Measurements from ENCODE around the gene LIN7B.

Gene LIN7B, protein sequence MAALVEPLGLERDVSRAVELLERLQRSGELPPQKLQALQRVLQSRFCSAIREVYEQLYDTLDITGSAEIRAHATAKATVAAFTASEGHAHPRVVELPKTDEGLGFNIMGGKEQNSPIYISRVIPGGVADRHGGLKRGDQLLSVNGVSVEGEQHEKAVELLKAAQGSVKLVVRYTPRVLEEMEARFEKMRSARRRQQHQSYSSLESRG

DNA sequence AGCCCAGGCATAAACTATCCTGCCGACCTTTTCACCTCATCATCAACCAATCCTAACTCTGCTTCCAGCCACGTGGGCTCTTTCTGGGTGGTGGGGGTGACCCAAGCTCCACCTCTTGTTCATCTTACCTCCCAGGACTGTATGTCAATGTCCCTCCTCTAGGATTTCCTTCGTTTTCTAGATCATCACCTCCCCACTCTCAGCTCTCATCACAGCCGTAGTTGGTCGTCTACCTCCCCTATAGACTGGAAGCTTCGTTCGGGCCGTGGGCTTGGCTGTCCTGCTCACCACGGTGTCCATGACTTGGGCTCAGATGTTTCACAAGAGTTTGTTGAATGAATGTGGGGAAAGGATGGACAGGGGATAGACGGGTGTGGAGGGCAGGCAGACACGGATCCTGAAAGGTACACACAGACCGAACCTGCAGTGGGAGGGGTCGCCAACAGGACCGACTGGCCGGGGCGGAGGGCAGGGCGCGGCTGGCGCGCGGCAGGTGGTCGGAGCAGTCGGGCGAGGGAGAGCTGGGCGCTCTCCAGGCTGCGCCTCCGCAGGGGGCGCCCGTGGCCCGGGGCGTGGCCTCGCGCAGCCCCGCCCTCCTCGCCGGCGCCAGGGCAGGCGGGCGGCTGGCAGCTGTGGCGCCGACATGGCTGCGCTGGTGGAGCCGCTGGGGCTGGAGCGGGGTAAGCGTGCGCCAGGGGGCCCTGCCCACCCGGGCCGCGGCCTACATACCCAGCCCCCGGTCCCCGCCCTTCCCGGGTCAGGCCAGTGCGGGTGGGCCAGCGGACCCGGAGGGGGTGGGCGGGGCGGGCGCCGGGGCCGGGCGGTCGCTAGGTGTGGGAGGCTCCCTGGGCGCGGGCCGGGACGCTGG lies at the start of gene LIN7B:
TSS of gene LIN7B (plus strand) at position 609 of the 868 bp plus-strand sequence. CDS start at position 644, 35 bp downstream.
- DNase-seq (ENCODE audit: low spot score), result peak; percentile 76
- TF ChIP-seq, protein P1, sequence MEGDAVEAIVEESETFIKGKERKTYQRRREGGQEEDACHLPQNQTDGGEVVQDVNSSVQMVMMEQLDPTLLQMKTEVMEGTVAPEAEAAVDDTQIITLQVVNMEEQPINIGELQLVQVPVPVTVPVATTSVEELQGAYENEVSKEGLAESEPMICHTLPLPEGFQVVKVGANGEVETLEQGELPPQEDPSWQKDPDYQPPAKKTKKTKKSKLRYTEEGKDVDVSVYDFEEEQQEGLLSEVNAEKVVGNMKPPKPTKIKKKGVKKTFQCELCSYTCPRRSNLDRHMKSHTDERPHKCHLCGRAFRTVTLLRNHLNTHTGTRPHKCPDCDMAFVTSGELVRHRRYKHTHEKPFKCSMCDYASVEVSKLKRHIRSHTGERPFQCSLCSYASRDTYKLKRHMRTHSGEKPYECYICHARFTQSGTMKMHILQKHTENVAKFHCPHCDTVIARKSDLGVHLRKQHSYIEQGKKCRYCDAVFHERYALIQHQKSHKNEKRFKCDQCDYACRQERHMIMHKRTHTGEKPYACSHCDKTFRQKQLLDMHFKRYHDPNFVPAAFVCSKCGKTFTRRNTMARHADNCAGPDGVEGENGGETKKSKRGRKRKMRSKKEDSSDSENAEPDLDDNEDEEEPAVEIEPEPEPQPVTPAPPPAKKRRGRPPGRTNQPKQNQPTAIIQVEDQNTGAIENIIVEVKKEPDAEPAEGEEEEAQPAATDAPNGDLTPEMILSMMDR (conservative IDR thresholded peaks at IDR 0.05; ENCODE audit: low read depth), result peak; percentile 81
- POLR2A ChIA-PET (ENCODE audit: low non-redundant PET), result no interaction called here
- CTCF ChIA-PET, result interaction anchor here (0.5 to 2.3 kb wide), 9 partner anchors 11 to 93 kb away, joined by 3 to 12 read pairs (median 3); no protein-coding TSS in a partner anchor
- H3K27ac ChIP-seq, result peak within 1 kb of the TSS; percentile 59

DNA sequence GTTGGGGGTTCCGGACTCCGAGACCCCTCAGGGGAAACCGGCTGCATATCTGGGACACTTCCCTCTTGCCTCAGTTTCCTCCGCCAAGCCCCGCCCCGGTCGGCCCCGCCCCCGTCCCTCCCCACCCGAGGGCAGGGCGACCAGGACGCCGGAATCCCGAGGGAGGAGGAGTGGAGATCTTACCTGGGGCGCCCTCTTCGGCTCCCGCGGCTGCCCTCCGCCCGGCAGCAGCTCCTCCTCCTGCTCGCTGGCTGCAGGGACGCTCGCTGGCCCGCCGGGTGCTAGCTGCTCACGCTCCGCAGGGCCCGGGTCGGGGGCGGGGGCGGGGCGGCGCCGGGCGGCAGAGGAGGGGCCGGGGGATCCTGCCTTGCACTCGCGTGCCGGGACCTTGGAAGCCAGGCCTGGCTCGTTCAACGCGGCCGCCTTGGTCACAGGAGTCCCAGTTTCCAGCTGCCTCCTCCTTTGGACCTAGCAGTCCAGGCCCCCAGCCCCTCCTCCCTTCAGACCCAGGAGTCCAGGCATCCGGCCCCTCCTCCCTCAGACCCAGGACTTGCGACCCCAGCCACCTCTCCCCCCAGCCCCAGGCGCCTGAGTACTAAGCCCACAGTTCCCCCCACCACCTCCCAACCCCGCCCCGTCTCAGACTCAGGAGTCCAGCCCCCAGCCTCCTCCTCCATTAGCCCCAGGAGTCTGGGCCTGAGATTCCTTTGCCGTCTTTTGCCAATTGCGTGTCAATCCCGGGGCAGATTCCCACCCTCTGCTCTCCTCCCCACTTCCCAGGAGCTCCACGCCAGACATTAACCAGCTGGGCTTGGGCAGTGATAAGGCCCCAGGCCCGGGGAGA lies 49.2 kb upstream of the LIN7B start, which contains the start of gene NTF4:
TSS of gene NTF4 (minus strand) at position 51 of the 844 bp plus-strand sequence. CDS start 2,821 bp downstream, outside the sequence.
- H3K27ac ChIP-seq, result peak within 1 kb of the TSS; percentile 96
- TF ChIP-seq, protein P1 (conservative IDR thresholded peaks at IDR 0.05; ENCODE audit: low read depth), result 0 out of 2 replicates have a peak, but pooled peaks have one; percentile 12
- CTCF ChIA-PET, result interaction anchor here (0.8 to 1.1 kb wide), 2 partner anchors 9 to 41 kb away, joined by 3 read pairs; no protein-coding TSS in a partner anchor
- POLR2A ChIA-PET (ENCODE audit: low non-redundant PET), result interaction anchor here (0.7 to 1.4 kb wide), 2 partner anchors 9 to 72 kb away, joined by 3 read pairs; partner anchors contain the start of genes GYS1 and RUVBL2
- DNase-seq (ENCODE audit: low spot score), result peak; percentile 75

DNA sequence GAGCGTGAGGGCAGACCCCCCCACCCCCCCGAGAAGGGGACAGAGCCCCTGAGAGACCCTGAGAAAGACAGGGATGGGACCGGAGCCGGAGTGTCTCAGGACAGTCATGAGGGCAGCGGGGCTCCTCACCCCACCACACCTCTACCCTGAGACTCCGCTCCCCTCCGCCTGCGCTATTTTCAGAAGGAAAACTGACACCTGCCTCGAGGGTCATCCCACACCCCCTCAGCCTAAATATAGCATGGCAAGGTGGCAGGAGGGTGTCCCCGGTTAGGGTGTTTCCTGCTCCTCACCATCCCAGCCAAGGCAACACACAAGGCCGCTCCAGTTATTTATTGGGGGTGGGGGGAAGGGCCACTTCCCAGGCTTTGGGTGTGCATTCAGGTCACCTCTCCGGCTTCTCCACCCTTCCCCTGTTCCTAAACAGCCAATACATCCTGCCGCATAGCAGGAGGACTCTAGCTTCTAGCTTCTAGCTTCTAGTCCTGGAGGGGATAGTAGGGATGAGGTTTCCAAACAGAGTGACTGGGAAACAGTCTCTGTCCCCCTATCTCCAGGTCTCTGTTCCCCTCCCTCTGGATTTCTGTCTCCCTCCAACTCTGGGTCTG lies 48.2 kb upstream of the LIN7B start:
- POLR2A ChIA-PET (ENCODE audit: low non-redundant PET), result interaction anchor here (0.7 kb wide), 2 partner anchors 10 to 190 kb away, joined by 3 to 4 read pairs; no protein-coding TSS in a partner anchor
- TF ChIP-seq, protein P1 (conservative IDR thresholded peaks at IDR 0.05; ENCODE audit: low read depth), result no peak
- peak overlapping the region; percentile 96 for H3K27ac ChIP-seq
- DNase-seq (ENCODE audit: low spot score), result no peak
- CTCF ChIA-PET, result interaction anchor here (0.5 to 1.1 kb wide), 2 partner anchors 8 to 271 kb away, joined by 3 to 5 read pairs; no protein-coding TSS in a partner anchor

DNA sequence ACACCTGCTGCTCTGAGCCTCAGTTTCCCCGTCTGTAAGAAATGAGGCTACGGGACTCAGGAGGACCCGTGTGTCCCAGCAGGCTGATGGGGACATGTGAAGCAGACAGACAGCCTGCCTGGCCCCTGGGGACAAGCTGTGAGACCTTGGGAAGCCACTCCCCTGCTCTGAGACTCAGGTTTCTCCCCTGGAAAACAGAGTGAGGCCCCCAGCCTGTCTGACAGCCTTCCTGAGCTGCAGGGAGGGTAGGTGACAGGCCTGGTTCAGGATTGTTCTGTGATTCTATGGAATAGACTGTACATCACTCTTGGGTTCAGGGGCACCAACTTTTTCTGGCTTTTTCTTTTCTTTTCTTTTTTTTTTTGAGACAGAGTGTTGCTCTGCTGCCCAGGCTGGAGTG lies 46.6 kb upstream of the LIN7B start:
- TF ChIP-seq, protein P1 (conservative IDR thresholded peaks at IDR 0.05; ENCODE audit: low read depth), result no peak
- ChIA-PET CTCF (no interaction called here), POLR2A (ENCODE audit: low non-redundant PET) (interaction anchor here (0.6 to 0.7 kb wide), 2 partner anchors 100 to 1127 kb away, joined by 3 to 5 read pairs; no protein-coding TSS in a partner anchor)
- no peak for DNase-seq (ENCODE audit: low spot score)
- no peak overlapping the region for H3K27ac ChIP-seq

DNA sequence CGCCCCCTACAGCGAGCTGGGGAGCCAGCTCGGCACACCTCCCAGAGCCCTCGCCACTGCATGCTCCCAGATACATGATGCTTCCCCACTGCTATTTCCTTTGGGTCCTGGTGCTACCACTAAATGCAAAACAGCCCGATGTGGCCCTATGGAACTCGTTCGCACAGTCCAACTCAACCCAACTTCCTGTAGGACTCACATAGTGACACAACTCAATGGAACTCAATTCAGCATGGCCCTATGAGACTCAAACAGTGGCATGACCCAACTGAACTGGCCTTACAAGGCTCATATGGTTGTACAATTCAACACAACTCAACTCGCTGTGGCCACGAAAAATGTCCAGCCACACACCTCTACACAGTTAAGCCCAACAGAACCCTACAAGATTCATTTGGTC lies 45.1 kb upstream of the LIN7B start:
- no peak for DNase-seq (ENCODE audit: low spot score)
- ChIA-PET POLR2A (ENCODE audit: low non-redundant PET) (no interaction called here), CTCF (interaction anchor here (0.6 to 1.0 kb wide), 3 partner anchors 53 to 749 kb away, joined by 3 read pairs; no protein-coding TSS in a partner anchor)
- no peak overlapping the region for H3K27ac ChIP-seq
- TF ChIP-seq, protein P1 (conservative IDR thresholded peaks at IDR 0.05; ENCODE audit: low read depth), result no peak
